Sigmoid colon (tissue), 4 donors: ENCODE measurements around the gene BNIPL.

Experiments used
- EP300 ChIP-seq, 4 donors: sonication (generic); formaldehyde crosslinking; IDR thresholded peaks; one replicate each; pipeline ENCODE4 v1.6.1; 2017; ENCODE audit warnings: antibody characterized with exemption in 4 of 4
- POLR2AphosphoS5 ChIP-seq, 4 donors: sonication (generic); formaldehyde crosslinking; IDR thresholded peaks; one replicate each; pipeline ENCODE4 v1.6.1; 2017; ENCODE audit warnings: antibody characterized with exemption in 4 of 4

GRCh38 chr1:151051356-151052009 lies 15.1 kb downstream of the BNIPL start:
- TF ChIP-seq EP300 (IDR thresholded peaks at IDR 0.05) (no peak), POLR2AphosphoS5 (IDR thresholded peaks at IDR 0.05) (no peak)
